Kidney tubule cell (primary cell): ENCODE measurements around the gene PDGFB.

Experiments used
- DNase-seq: peaks from one replicate; pipeline ENCODE4 v3.0.0-alpha.2; 2018; ENCODE audit warnings: low spot score

Gene PDGFB

DNA sequence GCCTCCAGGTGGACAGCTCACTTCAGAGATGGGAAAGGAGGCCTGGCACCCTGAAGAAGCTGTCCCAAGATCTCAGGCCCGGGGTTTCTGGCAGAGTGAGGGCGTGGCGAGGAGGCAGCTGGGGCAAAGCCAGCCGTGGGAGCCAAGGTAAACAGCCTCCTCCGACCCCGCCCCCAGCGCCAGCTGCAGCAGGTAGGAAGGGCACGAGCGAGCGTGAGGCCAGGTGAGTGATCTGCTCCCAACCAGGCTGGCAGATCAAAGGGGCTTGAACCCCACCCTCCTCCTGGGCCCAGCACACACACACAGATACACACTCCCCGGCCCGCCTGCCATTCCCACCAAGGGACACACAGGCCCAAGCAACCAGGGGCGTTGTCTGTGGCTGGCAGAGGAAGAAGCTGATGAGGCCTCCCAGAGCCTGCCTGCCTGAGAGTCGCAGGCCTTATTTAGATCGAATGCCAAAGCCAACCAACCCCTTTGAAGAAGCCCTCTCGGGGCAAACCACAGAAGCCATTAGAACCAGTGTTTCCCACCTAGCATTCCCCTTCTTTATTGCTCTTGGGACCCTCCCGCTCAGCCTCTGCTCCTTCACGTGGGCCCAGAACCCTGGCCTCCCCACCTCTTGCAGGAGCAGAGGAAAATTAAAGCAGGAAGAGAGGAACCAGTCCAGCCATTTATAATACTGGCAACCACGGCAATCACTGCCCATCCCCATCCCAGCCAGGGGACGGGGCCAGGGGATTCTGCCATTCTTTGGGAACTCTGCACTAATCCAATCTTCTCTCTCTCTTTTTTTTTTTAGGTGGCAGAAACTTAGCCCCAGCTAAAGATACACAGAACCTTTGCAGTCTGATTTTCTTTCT, 5.0 kb downstream of the PDGFB start:
- DNase-seq: peak; percentile 65

DNA sequence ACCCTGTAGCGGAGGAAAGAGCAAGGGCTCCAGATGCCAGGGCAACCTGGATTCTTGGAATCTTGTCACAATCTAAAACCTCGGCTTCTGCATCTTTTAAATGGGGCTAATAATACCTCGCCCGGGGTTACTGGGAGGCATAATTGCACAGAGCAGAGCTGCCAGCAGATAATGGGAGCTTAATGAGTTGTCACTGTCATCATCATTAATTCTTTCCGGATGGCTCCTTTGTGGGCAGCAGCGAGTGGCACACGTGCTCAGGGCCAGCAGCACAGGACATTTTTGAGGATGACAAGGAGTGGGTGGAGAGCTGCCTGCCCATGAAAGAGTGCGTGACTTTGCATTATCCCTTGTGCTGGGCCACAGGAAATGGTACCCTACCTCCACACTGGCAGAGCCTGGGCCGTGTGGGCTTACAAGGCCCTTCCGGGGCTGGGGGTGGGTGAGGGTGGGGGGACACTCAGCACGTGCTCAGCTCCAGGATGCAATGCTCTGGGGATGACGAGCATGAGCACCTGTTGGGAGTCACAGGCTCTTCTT, 5.7 kb downstream of the PDGFB start:
- no peak for DNase-seq

DNA sequence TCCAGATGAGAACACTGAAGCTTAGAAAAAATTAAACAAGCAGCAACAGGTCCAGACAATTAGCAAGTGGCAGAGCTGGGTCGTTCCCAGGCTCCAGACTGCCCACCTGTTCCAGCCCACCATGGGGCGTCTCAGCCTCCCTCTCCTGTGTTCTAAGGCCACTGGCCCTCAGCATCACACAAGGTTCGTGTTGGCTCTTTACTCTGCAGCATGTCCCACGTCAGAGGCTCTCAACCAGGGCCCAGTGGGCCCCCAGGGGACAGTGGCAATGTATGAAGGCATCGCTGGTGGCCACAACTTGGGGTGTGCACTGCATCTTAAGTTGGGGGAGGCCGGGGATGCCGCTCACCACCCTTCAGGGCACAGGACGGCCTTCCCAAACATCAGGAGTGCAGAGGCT, 6.2 kb downstream of the PDGFB start:
- DNase-seq: no peak

DNA sequence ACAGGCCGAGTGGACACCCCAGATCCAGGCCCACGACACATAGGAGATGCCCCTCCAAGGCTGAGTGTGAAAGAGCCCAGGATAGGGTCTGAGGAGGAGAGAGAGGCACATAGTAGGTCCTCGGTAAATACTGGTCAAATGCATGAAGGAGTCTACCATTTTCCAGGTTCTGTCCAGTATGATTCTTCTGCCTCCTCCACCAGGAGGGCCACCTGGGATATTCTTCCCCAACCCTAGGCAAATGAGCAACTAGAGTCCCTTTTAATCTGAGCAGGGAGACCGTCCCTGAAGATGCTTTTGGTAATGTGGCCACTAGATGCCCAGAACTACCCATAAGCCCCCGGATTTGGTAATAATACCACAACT, 6.7 kb downstream of the PDGFB start:
- no peak for DNase-seq

DNA sequence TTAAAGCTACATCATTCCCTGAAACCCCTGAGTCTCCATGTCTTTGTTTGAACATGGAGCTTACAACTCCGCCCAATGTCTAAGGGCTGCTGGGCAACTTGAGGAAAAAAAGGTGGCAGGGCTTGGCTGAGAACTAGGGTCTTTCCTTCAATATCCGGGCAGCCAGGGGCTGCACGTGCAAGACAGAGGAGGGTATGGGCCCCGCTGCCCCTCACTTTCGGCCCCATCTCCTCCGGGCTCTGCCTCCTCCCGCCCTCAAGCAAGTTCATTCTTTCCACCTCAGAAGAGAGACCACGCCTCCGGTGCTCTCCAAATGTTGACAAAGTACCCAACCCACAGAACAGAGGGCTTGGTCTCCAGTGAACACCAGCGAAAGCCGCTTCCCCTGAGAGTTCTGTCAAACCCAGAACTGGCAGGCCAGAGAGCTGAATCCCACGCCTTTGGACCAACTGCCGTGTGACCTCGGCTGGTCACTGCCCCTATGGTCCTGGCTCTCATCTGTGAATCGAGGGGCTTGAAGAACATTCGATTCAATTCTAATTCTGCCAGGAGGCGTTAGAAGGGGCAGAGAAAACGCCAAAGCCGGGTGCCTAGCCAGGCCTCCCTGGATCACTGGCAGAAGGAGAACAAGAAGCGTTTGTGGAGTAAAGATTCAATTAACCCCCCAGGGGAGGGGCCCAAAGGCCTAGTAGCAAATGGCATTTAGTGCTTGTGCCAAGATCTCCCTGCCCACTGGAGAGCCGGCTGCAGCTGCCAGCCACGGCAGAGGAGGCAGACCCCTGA, 7.3 kb downstream of the PDGFB start:
- DNase-seq: no peak

DNA sequence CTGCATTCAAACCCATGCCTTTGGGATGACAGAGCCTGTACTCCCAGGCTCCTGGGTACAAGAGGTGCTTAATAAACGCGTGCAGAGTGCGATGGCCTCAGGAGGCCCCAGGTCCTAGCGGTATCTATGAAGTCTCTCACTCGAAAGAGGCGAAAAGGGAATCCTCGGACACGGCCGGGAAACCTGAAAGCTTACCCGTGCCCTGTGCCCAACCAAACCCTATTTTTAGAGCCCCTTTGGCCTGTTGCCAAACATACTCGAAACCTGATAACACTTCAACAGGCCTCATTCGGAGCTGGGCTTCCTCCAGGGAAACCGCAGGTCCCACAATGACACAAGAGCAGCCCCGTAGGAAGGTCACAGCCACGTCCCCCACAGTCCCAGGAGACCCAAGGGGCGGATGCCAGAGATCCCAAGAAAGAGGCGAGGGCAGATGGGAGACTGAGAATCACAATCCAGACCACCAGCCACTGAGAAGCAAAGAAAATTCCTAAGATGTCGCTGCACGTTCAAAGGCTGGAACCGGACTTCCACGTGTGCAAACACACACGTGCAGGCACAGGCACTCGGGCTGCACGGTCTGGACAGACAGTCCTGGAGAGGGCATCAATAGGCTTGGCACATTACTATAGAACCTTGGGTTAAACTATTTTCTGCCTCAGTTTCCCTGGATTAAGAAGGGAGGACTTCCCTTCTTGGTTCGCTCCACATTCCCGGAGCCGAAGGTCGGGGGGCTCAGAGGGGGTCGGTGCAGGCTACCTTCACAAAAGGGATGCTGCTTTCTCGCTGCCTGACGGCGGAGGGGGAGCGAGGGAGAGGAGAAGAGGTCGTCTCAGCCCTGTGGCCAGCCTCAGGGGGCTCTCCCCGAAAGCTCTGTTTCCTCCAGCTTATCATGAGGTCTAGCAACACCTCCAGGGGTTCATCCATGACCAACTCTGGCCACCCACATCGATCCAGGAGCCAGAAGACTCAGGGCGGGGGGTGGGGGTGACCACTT, 8.2 kb downstream of the PDGFB start:
- DNase-seq: no peak

DNA sequence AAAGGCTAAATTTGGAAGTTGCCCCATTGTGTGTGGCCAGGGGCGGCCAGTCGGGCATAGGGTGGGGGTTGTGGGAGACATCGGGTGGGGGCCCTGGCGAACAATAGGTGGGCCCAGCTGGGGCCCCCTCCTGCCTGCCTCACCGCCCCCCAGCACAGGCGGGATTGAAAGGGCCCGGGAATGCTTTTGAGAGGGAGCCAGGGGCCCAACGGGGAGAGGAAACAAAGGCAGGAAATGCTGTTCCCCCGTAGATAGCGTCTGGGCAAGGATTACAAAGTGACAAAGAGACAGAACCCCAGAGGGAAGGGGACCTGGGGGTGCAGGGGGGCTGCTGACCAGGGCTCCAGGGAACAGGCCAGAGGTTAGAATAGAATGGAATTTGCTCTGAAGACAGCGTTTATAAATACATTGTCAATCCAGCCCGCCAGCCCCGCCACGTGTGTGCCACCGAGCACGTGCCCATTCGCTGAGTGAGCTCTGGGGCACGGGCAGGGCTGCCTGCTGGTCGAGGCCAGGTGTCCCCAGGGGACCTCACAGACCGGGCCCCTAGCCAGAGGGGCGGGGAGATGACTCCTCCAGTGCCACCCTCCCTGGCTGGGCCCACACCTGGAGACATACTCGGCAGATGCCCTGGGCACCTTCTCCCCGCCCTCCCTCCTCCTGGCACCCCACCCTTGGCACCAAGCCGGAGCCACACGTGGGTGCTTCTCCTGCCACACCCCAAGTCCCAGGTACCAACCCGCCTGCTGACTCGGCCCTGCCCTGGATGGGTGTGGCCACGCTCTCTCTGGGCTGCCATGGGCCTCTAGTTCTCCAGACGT, 9.7 kb downstream of the PDGFB start:
- peak; percentile 71 for DNase-seq

DNA sequence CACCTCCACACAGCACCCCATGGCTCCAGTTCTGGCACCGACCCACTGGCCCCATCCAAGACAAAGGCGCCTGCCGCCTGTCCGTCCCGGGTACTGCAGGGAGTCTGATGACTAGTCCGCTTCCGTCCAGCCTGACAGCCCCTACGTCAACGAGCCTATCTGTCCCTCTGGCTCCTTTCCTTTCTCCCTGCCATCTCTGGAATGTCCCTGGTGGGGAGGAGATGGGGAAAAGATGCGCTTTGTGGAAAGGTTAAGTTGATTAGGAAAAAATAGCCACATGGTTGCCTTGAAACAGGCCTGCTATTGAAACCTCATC, 10.4 kb downstream of the PDGFB start:
- no peak for DNase-seq

DNA sequence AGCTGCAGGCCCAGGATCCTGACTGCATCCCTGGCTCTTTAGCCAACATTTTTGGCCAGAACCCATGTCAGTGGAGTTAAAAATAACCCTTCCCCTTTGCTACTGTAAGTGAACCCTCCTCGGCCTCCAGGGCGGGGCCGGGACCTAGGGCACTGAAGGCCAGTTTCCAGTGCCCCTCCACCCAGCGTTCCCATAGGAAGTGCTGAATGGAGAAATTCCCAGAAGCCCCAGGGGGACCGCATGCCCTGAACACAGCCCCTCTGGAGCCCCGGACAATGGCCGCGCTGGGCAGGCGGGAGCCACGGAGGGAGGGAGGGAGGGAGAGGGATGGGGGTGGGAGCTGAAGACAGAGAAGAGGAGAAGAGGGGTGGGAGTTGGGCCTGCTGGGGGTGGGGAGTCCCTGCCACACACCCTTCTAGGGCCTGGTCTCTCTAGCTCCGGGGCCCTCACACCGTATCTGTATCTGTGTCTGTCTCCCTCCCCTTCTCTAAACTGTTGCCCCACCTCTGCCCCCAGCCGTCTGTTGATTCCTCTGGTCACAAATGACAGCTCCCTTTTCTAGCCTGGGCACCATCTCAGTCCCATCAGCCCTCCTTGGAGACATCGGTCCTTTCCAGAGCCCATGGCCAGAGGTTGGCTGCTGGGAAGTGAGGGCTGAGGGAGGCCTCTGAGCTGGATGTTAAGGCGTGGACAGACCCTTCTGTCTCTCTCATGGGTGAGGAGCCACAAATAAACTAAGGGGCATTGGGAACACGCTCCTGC, 10.9 kb downstream of the PDGFB start:
- DNase-seq: no peak

DNA sequence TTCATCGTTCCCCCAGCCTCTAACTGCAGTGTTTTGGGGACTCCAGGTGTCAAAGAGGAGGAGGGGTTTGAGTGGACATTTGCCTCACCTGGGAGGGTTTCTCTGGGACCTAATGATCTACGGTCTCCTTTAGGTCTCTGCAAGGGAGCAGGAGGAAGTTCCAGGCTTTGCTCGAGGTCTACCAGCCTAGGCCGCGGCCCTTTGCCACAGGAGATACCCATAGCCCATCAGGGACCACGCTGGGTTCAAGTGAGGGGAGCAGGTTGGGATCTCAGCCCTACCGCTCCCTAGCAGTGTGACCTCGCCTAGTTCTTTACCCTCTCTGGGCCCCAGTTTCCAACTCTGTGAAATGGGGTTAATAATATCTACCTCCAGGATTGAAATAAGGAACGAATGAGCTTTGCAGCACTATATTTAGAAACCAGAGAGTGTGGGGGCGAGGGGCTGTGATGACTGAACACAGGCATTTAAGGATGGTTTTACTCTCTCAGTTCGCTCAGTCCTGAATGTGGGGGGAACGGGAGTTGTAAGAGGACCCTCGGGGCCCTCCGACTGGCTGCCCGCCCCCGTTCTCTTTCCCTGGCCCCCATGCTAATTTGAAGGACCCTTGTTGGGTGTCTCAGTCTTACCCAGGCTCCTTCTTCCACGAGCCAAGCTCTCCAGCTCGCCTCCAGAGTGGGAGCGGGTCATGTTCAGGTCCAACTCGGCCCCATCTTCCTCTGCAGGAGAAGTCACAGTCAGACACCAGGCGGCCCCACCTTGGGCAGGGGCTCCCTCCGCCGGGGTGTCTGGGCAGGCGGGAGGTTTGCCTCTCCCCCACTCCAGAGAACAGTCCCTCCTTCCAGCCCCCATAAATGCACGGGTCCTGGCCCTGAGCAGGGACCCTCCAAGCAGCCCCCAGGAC, 11.7 kb downstream of the PDGFB start:
- DNase-seq: no peak

DNA sequence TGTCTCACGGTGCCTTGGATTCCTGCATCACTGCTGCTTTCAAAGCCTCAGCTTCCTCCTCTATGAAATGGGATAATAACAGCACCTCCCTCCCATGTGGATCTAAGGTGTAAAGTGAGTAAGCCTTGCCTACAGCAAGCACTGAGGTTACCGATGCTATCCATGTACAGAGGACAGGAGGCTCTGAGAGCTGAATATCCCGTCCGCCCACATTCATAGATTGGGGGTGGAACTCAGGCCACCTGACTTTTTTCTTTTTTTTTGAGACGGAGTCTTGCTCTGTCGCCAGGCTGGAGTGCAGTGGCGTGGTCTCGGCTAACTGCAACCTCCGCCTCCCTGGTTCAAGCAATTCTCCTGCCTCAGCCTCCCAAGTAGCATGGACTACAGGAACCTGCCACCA, 12.5 kb downstream of the PDGFB start:
- no peak for DNase-seq

DNA sequence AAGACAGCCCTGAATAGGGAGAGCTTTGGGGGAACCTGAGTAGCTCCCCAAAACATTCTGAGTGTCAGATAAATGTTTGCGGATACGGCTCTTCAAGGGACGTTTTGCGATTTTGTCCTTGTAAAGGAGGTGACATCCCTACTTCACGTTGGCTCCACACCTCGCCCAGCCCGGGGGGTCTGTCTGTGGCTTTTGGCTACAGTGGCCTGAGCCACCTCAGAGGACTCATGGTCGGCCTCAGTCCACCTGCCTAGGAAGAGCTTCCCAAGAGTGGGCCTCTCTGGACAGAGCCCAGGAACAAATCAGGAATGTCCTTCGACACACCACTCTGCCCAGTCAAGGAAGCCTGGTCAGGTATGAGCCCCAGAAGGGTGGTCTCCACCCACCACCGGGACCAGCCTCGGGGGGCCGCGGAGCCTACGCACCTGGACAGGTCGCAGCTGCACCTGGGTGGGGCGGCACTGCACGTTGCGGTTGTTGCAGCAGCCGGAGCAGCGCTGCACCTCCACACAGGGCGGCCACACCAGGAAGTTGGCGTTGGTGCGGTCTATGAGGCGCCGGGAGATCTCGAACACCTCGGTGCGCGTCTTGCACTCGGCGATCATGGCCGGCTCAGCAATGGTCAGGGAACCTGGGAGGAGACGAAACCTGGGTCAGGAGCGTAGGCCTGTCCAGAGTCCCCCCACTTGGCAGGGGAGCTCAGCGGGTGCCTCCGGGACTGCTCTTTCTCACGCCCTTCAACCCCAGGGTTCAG, 13.4 kb downstream of the PDGFB start:
- DNase-seq: no peak

DNA sequence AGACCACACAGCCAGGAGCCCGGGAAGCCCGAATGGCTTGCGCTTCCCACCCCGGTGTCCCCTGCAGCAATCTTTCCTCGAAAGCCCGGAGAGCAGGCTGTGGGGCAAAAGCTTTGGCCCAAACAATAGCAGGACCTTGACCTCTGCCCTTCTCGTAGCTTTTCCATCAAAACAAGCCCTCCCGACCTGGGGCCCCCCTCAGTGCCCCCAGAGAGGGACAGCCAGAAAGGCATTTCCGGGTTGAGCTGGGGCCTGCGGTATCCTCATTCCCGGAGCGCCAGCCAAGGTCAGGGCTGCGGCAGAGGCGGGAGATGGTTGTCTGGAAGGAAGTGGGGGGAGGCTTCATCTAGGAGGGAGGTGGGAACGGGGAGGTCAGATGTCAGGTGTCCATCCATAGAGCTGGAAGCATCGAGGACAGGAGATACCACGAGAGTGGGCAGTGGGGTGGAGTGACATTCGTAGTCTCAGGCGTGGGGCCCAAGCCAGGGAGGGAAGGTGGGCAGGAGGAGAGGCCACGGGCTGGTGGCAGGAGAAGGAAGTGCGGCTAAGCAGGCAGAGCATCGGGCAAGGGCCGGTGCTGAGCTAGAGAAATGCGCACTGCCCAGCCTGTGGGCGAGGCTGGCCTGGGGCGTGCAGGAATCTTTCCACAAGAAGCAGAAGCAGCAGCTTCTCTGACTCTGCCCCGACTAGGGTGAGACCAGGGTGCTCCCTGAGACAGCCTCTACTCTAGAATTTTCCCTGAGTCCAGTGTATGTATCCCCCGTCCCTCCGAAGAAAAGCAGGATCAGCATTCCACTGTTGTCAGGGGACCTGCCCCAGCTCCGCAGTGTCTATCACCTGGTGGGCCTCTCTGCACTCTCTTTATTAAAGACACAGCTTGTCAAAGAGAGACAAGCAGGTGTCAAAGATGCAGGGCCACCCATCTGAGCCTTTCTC, 14.3 kb downstream of the PDGFB start:
- no peak for DNase-seq

DNA sequence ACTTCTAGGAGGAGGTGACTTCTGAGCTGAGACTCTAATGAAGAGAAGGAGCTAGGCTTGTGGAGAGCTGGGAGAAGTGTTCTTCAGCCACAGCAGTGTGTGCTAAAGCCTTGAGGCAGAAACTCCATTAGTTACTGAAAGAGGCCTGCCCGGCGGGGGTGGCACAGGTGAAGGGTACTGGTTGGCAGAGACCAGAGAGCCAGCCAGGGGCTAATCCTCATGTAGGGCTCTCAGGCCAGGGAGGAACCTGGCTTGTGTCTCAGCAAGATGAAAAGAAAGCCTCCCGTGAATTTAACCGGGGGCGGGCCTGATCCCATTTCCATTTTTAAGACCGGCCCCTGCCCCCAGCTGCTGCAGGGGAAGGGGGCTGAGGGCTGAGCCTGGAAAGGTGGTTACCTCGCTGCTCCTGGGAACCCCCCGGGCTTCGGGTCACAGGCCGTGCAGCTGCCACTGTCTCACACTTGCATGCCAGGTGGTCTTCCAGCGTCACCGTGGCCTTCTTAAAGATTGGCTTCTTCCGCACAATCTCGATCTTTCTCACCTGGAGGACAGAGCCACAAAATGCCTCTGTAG, 15.0 kb downstream of the PDGFB start:
- DNase-seq: no peak

DNA sequence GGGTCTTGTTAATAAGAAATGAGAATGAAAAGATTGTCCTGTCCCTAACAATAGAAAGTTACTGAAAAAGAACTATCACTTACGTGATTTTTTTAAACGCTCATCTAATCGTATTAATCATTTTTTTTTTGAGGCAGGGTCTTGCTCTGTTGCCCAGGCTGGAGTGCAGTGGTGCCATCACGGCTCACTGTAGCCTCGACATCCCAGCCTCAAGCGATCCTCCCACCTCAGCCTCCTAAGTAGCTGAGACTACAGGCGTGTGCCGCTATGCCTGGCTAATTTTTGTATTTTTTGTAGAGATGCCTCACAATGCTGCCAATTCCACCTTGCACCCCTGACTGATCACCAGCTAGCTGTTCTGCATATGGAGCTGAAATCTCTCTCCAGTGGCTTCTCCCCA, 15.7 kb downstream of the PDGFB start:
- DNase-seq: no peak

DNA sequence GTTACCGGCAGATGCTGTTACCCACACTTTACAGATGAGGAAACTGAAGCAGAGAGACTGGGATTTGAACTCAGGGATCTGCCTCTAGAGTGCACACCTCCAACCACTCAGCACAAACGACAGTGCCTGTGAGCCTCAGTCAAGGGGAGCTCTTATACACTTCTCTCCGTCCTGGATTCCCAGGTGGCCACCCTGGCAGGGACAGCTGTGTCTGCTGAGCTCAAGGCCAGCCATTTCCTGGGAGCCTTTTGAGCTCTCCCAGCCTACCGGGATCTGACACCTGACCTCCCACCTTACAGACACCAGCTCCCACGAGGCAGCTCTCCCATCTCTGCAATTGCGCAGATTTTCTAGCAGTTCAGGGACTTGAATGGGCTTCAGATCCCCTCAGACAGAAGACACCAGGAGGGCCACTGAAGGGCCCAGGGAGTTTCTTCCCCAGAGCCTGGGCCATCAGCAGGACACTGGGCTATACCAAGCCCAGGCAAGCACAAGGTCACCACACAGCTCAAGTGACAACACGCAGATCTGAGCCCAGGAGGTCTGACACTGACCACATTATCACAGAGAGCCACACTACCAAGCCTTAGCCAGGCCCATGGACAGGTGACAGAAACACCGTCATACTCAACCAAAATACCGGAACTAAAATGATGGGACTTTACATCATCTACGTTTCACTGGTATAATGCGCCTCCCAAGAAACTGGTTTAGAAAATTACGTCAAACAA, 17.1 kb downstream of the PDGFB start:
- no peak for DNase-seq

DNA sequence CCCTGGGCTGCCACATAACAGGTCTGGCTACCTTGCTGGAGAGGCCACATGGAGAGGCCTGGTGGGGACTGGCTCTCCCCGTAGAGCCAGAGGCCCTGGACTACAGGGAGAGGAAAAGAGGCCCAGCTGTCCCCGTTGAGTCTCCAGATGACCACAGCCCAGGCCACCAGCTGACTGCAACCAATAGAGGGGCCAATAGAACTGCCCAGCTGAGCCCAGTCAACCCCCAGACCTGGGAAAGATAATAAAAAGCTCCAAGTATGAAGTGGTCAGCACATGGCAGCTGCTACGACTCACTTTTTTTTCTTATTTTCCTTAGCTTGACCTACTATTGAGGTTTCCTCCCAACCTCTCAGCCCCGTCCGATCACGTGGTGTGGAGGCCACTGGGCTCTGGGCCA, 18.4 kb downstream of the PDGFB start:
- no peak for DNase-seq
